Neural crest cell (in vitro differentiated cells): ENCODE measurements around the gene ERVK3-1. TPM values are rescaled to one million over a fixed set of nuclear protein-coding genes. Genes with fewer than 3 reads are reported as not detected.
"Not testable (repeated sequence)": the region's sequence is repeated elsewhere in the genome, so short reads cannot be mapped to it uniquely, and the experiment has no call there.

Source experiments
- DNase-seq: peaks from one replicate; pipeline ENCODE4 v3.0.0; 2021; ENCODE audit warnings: low read depth, mixed read lengths, low spot score
- H3K27ac Mint-ChIP-seq: one replicate; pipeline ENCODE4 v1.8.0; 2021; ENCODE audit warnings: mild to moderate bottlenecking, mixed read lengths; ENCODE audit not compliant: unreplicated experiment
- H3K27me3 Mint-ChIP-seq: 2 replicates; pipeline ENCODE4 v1.8.0; 2021; ENCODE audit warnings: low read depth, mild to moderate bottlenecking, mixed read lengths
- H3K36me3 Mint-ChIP-seq: 2 replicates; pipeline ENCODE4 v1.8.0; 2021; ENCODE audit warnings: low read depth, mild to moderate bottlenecking, mixed read lengths
- H3K4me1 Mint-ChIP-seq: 2 replicates; pipeline ENCODE4 v1.8.0; 2021; ENCODE audit warnings: mixed read lengths
- H3K4me3 Mint-ChIP-seq: one replicate; pipeline ENCODE4 v1.8.0; 2021; ENCODE audit warnings: mild to moderate bottlenecking, mixed read lengths
- H3K9me3 Mint-ChIP-seq: 2 replicates; pipeline ENCODE4 v1.8.0; 2021; ENCODE audit warnings: mixed read lengths
- CTCF ChIP-seq: fragments of 200-600 bp; sonication (generic); conservative IDR thresholded peaks from 2 replicates; pipeline ENCODE4 v1.5.0; 2021; ENCODE audit warnings: antibody characterized with exemption, mild to moderate bottlenecking
- total RNA-seq: library from RNA; stranded (reverse); gene quantifications from 2 replicates; pipeline ENCODE4 v1.2.1, GENCODE V29; 2021

Gene ERVK3-1
- total RNA-seq, 1 donor from 2014 or later: 47.6 TPM

GRCh38 chr19:58304255-58304654 lies 922 bp upstream of the ERVK3-1 start:
- no peak for DNase-seq
- Mint-ChIP-seq H3K27ac (no peak overlapping the region), H3K36me3 (peaks cover 33% of the 10 kb centered on the region)

DNA sequence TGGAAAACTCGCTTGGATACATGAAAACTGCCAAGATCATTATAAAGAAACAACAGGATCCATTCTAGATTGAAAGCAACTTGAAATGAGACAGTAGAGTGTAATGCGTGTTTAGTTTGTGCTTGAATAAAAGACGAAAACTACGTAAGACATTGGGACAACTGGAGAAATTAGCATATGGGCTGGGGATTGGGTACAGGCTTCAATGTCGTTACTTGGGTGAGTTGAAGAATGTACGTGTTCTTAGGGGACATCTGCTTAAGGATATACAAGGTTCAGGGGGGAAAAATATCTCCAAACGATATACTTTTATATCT lies 471 bp upstream of the ERVK3-1 start:
- DNase-seq: no peak
- peak overlapping the region; percentile 99 for H3K4me3 Mint-ChIP-seq
- H3K27ac Mint-ChIP-seq: peak overlapping the region; percentile 94
- H3K27me3 Mint-ChIP-seq: no peaks in the 10 kb centered on the region
- TF ChIP-seq CTCF: no peak
- H3K36me3 Mint-ChIP-seq: peaks cover 32% of the 10 kb centered on the region
- no peaks in the 10 kb centered on the region for H3K9me3 Mint-ChIP-seq
- peaks cover 26% of the 10 kb centered on the region for H3K4me1 Mint-ChIP-seq

More at GRCh38 chr19:58304255-58304654, 922 bp upstream of the ERVK3-1 start:
- H3K4me1 Mint-ChIP-seq: peaks cover 26% of the 10 kb centered on the region
- no peaks in the 10 kb centered on the region for H3K9me3 Mint-ChIP-seq
- no peaks in the 10 kb centered on the region for H3K27me3 Mint-ChIP-seq
- TF ChIP-seq CTCF: no peak
- H3K4me3 Mint-ChIP-seq: peak overlapping the region; percentile 99

GRCh38 chr19:58305932-58306323 lies 751 bp downstream of the ERVK3-1 start:
- no peaks in the 10 kb centered on the region for H3K9me3 Mint-ChIP-seq
- TF ChIP-seq CTCF: no peak
- peak overlapping the region; percentile 99 for H3K4me3 Mint-ChIP-seq
- DNase-seq: no peak
- H3K36me3 Mint-ChIP-seq: peaks cover 30% of the 10 kb centered on the region
- H3K4me1 Mint-ChIP-seq: peaks cover 30% of the 10 kb centered on the region
- H3K27ac Mint-ChIP-seq: peak overlapping the region; percentile 94
- H3K27me3 Mint-ChIP-seq: no peaks in the 10 kb centered on the region

DNA sequence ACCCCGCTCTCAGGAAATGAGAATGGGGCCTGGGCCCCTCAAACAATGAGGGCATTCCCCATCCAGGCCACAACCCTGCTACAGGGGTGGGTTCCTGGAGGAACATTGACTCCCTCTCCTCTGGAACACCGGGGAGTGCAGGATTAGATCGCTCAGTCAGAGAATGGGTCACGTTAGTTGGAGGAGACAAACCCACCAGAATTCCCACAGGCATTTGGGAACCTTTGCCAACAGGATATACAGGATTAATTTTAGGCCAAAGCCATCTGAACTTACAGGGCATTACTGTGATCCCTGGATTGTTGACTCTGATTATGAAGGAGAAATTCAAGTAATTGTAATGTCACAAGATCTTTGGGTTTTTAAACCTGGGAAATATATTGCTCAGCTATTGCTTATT lies 2.6 kb downstream of the ERVK3-1 start:
- TF ChIP-seq CTCF: no peak
- H3K27me3 Mint-ChIP-seq: no peaks in the 10 kb centered on the region
- H3K27ac Mint-ChIP-seq: no peak overlapping the region
- H3K4me3 Mint-ChIP-seq: peak overlapping the region; percentile 60
- no peaks in the 10 kb centered on the region for H3K9me3 Mint-ChIP-seq
- peaks cover 30% of the 10 kb centered on the region for H3K4me1 Mint-ChIP-seq
- peaks cover 38% of the 10 kb centered on the region for H3K36me3 Mint-ChIP-seq
- no peak for DNase-seq

- H3K27me3 Mint-ChIP-seq, H3K9me3 Mint-ChIP-seq, H3K27ac Mint-ChIP-seq: not testable (repeated sequence)
- peak; percentile 54 for DNase-seq
- peak; percentile 66 for TF ChIP-seq CTCF
- peaks cover 17% of the 10 kb centered on the region for H3K4me1 Mint-ChIP-seq
- peaks cover 46% of the 10 kb centered on the region for H3K36me3 Mint-ChIP-seq
- H3K4me3 Mint-ChIP-seq: peak overlapping the region; percentile 57
These were observed 5.5 kb downstream of the ERVK3-1 start for GRCh38 chr19:58310685-58311084.

GRCh38 chr19:58311345-58311865 lies 6.2 kb downstream of the ERVK3-1 start:
- DNase-seq: no peak
- no peak overlapping the region for H3K27ac Mint-ChIP-seq
- peaks cover 10% of the 10 kb centered on the region for H3K4me1 Mint-ChIP-seq
- peaks cover 46% of the 10 kb centered on the region for H3K36me3 Mint-ChIP-seq
- no peak for TF ChIP-seq CTCF
- H3K4me3 Mint-ChIP-seq: no peak overlapping the region
- H3K9me3 Mint-ChIP-seq: no peaks in the 10 kb centered on the region
- no peaks in the 10 kb centered on the region for H3K27me3 Mint-ChIP-seq
